Endometrial microvascular endothelial cells (primary cell): ENCODE results near the gene ALPP. TPM values are rescaled to one million over a fixed set of nuclear protein-coding genes. Genes with fewer than 3 reads are reported as not detected.
"Not testable (repeated sequence)": the region's sequence is repeated elsewhere in the genome, so short reads cannot be mapped to it uniquely, and the experiment has no call there.

ENCODE experiments used
- in situ Hi-C: cut with HindIII; loops from 2 replicates; pipeline ENCODE4 v1.10.0; 2017; ENCODE audit warnings: low sequenced_read_pairs, low pct_unique_long_range_greater_than_20kb; ENCODE audit errors: inconsistent ontology term
- total RNA-seq: library from RNA; depleted of rRNA; stranded (reverse); fragments of >200 nt; gene quantifications from one replicate; pipeline ENCODE4 v1.2.3, GENCODE V29; 2015; ENCODE audit errors: inconsistent ontology term

ALPP gene
- total RNA-seq, 1 donor from 2014 or later = not detected

GRCh38 chr2:232393556-232393955 is 15.0 kb downstream of the ALPP start:
- in situ Hi-C loops = no loop called here

GRCh38 chr2:232394431-232394830 is 15.9 kb downstream of the ALPP start:
- in situ Hi-C loops = not testable (repeated sequence)

GRCh38 chr2:232395586-232395985 is 17.0 kb downstream of the ALPP start:
- in situ Hi-C loops = no loop called here

GRCh38 chr2:232396683-232397082 is 18.1 kb downstream of the ALPP start:
- in situ Hi-C loops = no loop called here

GRCh38 chr2:232398293-232399034 is 19.9 kb downstream of the ALPP start:
- in situ Hi-C loops = no loop called here

- in situ Hi-C loops = no loop called here
Observed at GRCh38 chr2:232400256-232401015, 21.9 kb downstream of the ALPP start.

- in situ Hi-C loops = no loop called here
Observed at GRCh38 chr2:232402518-232402917, 24.0 kb downstream of the ALPP start.

GRCh38 chr2:232405943-232406510 is 27.5 kb downstream of the ALPP start:
- in situ Hi-C loops = no loop called here

GRCh38 chr2:232406556-232407310 is 28.2 kb downstream of the ALPP start, which contains the start of gene ALPG:
Gene ALPG (plus strand): TSS chr2:232406844. CDS start chr2:232406895, 51 bp downstream.
- in situ Hi-C loops = no loop called here

GRCh38 chr2:232407428-232408150 is 29.0 kb downstream of the ALPP start:
- in situ Hi-C loops = not testable (repeated sequence)

GRCh38 chr2:232408269-232408668 is 29.7 kb downstream of the ALPP start:
- in situ Hi-C loops = not testable (repeated sequence)

- in situ Hi-C loops = not testable (repeated sequence)
Observed at GRCh38 chr2:232409617-232410016, 31.1 kb downstream of the ALPP start.

- in situ Hi-C loops = no loop called here
Observed at GRCh38 chr2:232410238-232410900, 31.8 kb downstream of the ALPP start.

- in situ Hi-C loops = no loop called here
Observed at GRCh38 chr2:232411901-232412629, 33.5 kb downstream of the ALPP start.

- in situ Hi-C loops = no loop called here
Observed at GRCh38 chr2:232412986-232413385, 34.4 kb downstream of the ALPP start.

GRCh38 chr2:232415138-232415690 is 36.7 kb downstream of the ALPP start:
- in situ Hi-C loops = no loop called here
